Stimulated activated CD4-positive, alpha-beta T cell treated with anti-CD3 and anti-CD28 coated beads, TNF-alpha, amount 100 ng/mL, for 24 hours (primary cell): ENCODE results near the gene SRRM3.
"Not testable (repeated sequence)": the region's sequence is repeated elsewhere in the genome, so short reads cannot be mapped to it uniquely, and the experiment has no call there.

Source experiments
- DNase-seq, 3 experiments: peaks; one replicate each; pipeline ENCODE4 v3.0.0-alpha.2; 2020; ENCODE audit warnings: low read depth in 3 of 3

SRRM3 gene

DNA sequence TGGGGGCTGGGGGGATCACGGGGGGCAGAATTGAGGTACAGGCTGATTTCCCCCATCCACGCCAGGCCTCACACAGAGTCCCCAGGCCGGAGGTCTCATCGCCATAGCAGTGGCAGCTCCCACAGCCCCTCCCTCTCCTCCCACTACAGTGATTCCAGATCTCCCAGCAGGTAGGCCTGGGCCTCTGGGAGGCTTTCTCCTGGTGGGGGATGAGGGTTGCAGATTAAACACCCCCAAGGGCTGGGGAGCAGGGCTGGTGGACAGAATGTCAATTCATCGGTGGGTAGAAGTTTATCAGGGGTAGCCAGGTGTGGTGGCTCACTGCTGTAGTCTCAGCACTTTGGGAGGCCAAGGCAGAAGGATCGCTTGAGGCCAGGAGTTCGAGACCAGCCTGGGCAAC is 63.6 kb downstream of the SRRM3 start:
- DNase-seq, result no peak

DNA sequence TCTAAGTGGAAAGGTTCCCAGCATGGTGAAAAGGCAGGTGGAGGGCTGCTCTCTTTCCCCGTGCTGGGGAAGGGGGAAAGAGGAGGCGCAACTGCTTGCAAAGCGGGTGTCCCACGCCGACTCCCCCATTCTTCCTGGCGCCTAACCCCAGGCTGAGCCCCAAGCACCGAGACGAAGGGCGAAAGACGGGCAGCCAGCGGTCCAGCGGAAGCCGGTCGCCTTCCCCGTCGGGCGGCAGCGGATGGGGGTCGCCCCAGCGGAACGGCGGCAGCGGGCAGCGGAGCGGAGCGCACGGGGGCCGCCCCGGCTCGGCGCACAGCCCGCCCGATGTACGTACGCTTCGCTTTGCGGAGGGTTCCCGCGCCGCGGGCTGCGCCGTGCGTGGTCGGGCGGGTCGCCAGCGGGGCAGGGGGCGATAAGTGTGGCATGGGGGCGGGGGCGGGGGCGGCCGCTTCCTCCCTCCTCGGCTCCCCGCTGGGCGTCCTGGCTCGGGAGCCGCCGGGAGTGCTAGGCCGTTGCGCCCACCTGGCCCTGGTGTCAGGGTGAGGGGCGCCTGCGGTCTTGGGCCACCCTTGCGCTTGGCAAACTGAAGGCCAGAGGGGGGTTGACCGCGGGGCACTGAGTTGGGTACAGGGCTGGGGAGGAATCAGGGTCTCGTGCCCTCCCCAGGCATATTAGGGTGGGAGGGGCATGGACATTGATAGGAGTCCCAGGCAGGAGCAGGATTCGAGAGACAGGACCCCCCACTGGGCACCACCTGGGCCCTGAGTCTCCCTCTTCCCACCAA is 65.6 kb downstream of the SRRM3 start:
- no peak for DNase-seq

DNA sequence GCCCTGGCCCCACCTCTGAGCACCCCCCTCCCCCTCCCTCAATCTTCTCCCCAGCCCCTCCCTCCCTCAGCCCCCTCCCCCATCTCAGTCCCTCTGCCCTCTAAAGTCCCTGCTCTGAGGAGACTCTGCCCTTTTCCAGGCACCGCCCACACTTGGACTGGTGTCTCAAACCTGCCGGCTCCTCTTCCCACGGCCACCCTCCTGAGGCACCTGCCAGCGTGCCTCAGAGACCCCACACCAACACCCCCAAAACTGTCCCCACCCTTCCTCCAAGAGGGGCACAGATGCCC is 66.1 kb downstream of the SRRM3 start:
- no peak for DNase-seq

GRCh38 chr7:76268376-76268775 is 66.7 kb downstream of the SRRM3 start:
- DNase-seq, result no peak

- DNase-seq, result no peak
Measured at GRCh38 chr7:76269895-76270294, 68.2 kb downstream of the SRRM3 start.

- not testable (repeated sequence) for DNase-seq
Measured at GRCh38 chr7:76271384-76271783, 69.7 kb downstream of the SRRM3 start.

- no peak for DNase-seq
Measured at GRCh38 chr7:76272142-76272541, 70.4 kb downstream of the SRRM3 start.

DNA sequence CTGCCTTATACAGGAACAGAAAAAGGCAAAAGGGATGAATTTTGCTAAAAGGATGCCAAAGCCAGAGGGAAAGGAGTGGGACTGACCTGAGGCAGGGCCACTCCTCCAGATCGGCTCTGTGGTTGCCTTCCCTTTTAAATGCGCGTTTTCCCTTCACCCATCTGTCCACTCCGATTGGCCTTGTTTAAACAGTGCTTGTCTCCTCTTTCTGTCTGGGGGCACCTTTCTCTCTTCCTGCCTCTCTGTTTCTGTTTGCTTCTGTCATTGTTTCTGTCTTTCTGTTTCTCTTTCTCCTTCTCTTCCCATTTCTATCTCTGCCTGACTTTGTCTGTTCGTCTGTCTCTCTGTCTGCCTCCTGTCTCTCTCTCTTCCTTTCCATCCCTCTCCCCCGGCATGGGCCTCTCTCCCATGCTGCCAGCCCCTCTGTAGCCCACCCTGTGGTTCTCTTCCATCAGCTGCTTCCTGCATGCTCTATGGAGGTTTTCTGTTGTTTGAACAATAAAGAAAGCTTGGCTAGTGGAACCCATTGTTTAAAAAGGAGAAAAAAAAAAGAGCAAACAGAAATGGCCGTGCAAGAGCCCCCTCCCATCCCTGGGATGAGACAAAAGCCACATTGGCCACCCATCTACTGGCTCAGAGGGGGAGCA is 71.3 kb downstream of the SRRM3 start:
- DNase-seq, result no peak

GRCh38 chr7:76273503-76273902 is 71.8 kb downstream of the SRRM3 start:
- DNase-seq, result no peak

DNA sequence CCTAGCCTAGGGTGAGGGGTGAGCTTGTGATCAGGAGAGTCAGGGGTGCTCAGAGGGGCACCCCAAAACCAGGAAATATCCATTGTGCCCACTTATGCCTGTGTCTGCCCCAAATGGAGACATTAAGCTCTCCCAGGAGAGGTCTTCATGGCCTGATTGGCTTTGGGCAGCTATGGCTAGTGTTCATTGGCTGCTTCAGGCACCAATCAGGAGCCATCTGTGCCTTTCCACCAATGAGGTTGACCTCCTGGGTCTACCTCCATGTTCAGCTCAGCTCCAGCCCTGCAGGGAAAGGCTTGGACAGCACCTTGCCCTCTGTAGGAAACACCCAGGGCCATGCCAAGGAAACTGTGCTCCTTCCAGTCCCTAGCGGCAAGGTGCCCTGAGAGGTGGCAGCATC is 76.8 kb downstream of the SRRM3 start:
- no peak for DNase-seq

- DNase-seq, result no peak
Measured at GRCh38 chr7:76280408-76280807, 78.7 kb downstream of the SRRM3 start.

GRCh38 chr7:76281006-76281705 is 79.5 kb downstream of the SRRM3 start:
- no peak for DNase-seq

- no peak for DNase-seq
Measured at GRCh38 chr7:76281706-76282343, 80.1 kb downstream of the SRRM3 start.

DNA sequence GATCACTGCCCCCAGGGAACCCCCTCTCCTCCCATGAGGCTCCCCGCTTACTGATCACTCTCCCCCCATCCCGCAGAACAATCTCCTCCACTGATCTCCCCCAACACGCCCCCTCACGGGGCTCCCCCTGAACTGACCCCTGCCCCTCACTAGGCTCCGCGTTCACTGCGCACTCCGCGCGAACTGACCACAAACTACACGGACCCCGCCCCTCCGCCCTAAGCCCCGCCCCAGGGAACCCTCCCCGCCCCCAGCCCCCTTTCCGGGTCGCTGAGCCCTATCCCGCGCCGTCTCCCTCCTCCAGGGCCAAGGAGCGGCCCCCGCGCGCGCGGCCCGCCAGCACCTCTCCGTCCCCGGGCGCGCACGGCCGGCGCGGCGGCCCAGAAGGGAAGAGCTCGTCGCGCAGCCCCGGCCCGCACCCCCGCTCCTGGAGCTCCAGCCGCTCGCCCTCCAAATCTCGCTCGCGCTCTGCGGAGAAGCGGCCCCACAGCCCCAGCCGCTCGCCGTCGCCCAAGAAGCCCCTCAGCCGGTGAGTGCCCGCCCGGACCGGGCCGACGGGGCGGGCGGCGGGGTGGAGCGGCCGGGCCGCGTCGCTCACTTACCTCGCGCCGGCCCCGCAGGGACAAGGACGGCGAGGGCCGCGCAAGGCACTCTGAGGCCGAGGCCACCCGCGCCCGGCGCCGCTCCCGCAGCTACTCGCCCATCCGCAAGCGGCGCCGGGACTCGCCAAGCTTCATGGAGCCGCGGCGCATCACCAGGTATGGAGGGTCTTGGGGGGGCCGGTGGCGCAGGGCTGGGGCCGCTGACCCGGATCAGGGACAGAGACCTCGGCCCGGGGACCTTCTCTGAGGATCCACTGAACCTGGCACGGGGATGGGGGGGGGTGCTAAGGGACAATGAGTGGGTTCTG is 80.9 kb downstream of the SRRM3 start:
- no peak for DNase-seq

GRCh38 chr7:76283254-76284159 is 81.8 kb downstream of the SRRM3 start:
- DNase-seq, result no peak

GRCh38 chr7:76285604-76286374 is 84.1 kb downstream of the SRRM3 start:
- DNase-seq, result no peak

DNA sequence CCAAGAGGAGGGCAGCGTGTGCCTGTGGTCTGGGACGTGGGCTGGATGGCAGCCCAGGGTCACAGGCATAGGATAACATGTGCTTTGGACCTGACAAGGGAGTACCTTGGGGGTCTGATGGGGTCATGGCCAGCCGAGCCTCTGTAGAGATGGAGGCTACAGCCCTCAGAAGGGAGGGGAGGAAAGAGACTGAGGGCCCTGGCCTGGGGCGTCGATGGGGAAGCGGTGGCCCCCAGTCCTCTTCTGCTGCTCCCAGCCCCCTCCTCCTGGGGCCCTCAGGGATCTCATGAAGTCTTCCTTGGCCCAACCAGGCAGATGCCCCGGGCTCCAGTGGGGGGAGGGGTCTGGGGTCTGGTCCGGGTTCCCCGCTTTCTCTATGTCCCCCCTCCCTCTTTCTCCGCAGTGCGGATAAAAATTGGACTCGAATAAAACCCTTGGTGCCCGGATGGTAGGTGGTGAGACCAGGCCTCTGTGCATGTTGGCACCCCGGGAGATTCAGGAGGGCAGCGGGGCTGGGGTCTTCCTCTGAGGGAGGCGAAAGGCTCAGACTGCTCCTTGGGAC is 85.2 kb downstream of the SRRM3 start:
- DNase-seq, result no peak

DNA sequence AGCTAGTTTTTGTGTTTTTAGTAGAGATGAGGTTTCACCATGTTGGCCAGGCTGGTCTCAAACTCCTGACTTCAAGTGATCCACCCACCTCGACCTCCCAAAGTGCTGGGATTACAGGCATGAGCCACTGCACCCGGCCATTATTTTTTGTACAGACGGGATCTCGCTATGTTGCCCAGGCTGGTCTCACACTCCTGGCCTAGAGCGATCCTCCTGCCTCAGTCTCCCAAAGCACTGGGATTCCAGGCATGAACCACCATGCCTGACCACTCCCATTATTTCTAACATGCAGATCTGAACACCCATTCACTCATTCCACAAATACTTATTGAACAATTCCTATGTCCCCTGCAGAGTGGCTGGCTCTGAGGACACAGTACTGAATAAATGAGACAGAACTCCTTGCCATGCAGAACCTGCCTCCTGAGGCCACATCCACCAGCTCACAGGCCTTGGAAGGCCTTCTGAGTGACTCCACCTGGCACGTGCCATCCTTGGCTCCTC is 89.2 kb downstream of the SRRM3 start:
- not testable (repeated sequence) for DNase-seq
